Stimulated activated CD8-positive, alpha-beta memory T cell treated with anti-CD3 and anti-CD28 coated beads, Interleukin-4, amount 100 ng/mL, for 24 hours (primary cell): ENCODE measurements around the gene CCT5.
"Not testable (repeated sequence)": the region's sequence is repeated elsewhere in the genome, so short reads cannot be mapped to it uniquely, and the experiment has no call there.

Source experiments
- DNase-seq: peaks from one replicate; pipeline ENCODE4 v3.0.0-alpha.2; 2020; ENCODE audit warnings: low read depth

CCT5 gene

DNA sequence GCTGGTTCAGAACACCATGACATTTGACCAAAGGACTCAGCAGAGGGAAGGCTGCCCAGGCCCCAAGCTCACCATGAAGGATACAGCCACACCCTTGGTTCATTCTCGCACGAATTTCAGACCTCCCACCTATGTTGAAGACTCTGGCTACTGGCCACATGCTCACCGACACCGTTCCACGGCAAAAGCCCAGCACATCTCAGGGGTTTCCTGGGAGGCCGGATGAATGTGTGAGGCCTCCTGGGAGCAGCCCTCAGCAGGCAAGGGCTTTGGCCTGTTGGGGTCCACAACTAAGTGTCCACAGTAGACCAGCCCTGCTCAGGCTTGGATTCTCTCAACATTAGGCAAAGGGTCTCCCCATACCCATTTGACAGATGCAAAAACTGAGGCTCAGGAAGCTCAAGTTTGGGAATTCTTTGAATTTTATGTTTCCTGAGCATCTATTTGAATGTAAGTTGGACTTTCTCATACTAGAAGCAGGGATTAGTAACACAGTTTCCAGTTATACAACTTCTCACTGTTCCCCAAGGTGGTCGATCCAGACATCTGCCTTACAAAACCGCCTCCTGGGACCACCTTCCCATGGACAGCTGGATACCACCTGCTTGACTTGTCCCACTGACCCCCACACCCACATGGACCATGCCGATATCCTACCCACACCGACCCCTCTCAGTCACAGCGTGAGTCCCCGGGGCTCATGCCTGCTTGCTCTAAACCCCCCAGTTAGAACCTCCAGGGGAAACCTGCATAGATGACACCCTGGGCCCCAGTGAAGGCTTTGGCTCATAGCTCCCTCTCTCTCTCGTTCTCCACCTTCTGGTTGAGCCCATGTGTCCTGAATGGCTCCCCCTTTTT is 27.9 kb downstream of the CCT5 start:
- no peak for DNase-seq

DNA sequence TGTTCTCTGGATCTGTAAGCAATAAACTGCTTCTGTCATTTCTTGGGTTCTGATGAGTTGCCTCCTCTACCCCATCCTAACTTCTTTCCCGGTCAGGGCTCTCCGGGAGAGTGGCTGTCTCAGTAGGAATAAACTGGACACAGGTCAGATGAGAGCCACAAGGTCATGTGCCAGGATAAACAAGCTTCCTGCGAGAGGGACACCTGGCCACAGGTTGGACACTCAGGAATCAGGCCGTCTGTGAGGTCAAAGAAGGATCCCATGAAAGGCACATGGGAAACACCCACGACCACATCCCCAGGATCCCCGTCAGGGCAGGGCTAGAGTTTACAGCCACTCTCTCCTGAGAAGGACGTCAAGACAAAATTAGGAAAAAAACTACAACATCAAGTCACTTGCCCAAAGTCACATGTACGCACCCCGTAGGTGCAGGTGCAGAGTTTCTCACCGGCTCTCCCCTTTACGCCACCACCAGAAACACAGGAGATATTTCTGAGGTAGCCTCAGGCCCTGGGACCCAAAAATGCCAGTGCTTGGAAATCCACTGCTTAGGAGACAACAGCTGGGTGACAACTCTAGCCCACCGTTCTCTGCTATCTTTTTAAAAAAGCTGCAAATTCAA is 28.7 kb downstream of the CCT5 start:
- no peak for DNase-seq

DNA sequence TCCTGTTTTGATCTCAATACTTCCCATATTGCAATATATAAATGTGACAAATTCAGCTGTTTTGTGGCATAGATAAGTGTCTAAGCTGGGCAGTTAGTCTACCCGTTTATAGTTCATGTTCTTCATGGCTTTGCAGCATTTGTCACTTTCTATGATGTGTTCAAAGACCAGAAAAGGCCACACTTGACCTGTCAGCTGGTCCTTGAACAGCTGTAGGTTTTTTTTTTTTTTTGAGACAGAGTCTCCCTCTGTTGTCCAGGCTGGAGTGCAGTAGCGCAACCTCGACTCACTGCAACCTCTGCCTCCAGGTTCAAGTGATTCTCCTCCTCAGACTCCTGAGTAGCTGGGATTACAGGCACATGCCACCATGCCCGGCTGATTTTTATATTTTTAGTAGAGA is 29.2 kb downstream of the CCT5 start:
- DNase-seq: no peak

DNA sequence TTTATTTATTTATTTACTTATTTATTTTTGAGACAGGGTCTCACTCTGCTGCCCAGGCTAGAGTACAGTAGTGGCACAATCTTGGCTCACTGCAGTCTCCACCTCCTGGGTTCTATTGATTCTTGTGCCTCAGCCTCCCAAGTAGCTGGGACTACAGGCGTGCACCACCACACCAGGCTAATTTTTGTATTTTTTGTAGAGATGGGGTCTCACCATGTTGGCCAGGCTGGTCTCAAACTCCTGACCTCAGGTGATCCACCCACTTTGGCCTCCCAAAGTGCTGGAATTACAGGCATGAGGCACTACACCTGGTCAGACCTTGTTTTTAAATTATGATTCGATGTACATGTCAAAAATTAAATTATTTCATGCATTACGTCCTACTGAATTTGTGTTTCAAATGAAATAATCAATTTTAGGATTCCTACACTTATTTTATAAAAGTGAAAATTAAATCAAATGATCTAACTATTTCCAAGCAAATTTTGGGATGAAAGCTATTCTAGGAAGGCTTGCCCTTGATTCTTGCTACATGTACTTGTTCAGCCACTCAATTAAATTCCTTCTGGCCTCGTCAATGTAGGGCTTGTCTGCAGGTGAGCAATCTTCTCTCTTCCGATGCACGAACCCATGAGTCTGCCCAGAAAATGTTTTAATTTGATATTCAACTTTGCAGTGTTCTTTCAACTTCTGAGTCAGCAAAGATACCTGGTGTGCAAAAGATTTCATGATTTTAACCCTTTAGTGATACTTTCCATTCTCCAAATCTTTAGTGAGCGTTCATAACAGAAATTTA is 30.0 kb downstream of the CCT5 start:
- DNase-seq: no peak

DNA sequence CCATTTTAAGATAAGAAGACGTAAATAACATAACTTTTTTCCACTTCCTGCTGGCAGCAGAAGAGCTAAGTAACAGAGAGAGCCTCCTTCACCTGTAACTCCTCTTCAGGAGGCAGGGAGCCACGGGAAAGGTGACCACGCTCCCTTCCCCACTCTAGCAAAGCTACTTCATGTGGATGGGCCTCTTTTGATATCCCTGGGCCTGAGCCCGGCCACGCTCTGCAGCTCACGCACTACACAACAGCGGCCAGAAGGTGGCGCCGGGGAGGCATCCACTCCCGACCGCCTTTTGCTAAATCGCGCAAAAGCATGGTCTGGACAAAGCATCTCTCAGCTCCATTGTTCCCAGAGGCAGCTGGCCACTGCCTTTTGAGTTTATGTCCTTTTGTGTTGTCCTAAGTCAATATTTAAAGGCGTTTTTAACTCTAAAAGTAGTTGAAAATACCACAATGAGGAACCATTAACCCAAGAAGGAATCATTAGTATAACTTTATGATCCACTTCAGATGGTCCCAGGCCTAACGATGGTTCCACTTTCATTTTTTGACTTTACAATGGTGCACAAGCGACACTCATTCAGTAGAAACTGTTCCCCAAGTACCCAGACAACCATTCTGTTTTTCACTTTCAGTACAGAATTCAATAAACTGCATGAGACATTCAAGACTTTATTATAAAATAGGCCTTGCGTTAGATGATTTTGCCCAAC is 34.0 kb downstream of the CCT5 start:
- peak; percentile 65 for DNase-seq

DNA sequence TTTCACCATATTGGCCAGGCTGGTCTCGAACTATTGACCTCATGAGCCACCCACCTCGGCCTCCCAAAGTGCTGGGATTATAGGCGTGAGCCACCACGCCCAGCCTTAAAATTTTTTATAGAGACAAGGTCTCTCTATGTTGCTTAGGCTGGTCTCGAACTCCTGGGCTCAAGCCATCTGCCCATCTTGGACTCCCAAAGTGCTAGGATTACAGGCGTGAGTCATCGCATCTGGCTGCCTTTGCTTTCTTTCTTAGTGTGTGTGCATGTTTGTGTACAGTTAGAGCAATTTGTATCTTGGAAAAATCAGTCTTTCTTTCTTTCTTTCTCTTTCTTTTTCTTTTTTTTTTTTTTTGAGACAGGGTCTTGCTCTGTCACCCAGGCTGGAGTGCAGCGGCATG is 35.3 kb downstream of the CCT5 start:
- DNase-seq: not testable (repeated sequence)

DNA sequence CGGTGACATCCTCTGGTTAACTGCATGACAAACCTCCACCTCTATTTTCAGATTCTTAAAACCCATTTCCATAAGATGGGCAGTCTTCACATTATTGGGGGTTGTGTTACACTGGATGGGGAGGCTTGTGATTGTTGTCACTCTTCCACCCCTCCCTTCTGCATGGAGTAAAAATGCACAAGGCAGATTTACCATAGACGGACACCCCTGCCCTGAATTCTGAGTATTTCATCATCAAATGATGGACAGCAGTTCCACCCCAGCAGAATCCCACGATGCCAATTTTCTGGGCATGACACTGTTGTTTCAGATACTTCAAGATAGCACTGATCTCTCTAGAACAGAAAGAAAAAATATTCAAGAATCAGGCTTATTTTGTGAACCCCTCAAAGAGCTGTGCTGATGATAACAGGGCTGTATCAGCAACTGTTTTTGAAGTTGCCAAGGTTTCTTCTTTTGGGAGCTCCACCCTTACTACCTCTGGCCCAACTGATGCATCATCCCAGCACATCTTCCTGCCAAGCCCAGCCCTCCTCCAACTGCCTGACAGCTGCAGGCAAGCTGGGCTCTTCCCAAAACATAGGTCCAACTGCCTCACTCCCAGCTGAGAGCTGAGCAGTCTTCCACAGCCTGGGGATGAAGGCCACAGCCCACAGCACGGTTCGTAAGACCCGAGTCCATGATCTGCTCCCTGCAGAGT is 36.2 kb downstream of the CCT5 start:
- no peak for DNase-seq

DNA sequence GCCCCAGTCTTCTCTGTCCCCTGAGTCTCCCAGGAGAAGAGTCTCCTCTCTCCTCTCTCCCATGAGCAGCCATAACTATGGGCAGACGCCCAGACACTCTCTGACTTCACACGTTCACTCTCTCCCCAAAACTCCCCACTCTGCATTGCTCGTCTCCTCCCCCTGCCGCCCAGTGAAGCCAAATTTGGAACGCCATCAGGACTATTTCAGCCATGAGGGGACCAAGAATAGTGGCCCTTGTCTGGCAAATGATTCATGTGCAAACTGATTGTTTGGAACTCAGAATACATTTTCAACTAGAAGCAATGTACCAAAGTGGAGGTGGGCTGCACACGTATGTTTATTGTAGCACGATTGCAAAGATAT is 36.8 kb downstream of the CCT5 start:
- DNase-seq: no peak

DNA sequence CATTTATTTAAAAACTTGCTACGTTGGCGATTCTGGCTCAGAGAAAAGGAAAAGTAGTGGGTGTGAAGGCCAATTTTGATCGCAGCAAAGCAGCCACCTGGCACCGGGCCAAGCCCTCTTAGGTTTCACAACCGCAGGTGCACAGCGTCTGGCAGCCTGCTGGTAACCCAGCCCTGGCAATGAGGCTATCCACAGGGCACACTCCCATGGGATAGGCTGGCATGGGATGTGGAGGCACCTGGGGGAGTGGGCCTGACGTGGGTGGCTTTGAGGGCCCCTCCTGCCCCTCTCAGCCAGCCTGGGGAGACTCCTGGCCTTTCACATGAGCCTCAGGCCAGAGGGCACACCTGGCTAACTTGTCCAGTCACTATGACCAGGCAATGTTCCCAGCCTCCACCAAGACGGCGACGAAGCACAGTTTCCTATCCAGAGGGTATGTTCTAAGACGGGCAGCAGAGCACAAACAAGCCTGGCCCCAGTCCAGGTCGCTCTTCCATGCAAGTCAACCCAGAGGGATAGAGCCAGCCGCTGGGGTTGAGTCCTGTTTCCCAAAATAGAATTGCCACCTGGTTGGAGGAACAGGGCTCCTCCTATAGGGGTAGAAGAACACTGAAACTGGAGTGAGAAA is 38.6 kb downstream of the CCT5 start:
- no peak for DNase-seq

DNA sequence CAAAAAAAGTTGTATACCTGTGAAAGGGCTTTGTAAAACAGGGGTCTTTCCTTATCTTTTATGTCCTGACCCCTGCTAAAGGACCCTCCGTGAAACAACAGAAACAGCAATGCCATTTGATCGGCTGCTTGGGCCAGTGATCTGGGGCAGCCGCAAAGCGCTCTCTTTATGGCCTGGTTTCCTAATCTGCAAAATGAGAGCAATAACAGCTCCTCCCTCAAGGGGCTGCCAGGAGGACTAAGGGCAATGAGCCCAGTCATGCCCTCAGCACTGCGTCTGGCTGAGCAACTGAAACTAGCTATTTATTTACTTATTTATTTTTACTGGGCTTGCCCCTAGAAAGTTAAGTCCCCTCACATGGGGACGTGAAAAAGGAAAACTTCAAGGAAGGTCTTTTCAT is 39.3 kb downstream of the CCT5 start:
- DNase-seq: no peak

DNA sequence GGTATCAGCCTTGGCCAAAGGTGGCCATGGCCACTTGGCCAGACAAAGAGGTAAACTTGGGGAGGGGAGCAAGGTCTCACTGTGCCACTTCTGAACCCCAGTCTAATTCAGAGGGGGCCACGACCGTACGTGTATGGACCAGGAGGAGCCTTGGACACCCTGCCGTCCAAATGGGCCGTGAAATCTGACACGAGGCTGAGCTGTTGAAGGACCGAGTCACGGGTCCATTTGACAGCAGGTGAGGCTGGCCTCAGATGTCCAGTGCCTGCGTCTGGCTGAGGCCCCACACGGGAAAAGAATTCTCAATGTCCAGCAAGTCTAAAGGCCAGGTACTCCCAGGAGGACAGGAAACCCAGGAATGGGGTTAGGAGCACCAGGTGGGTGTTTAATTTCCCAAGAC is 39.9 kb downstream of the CCT5 start:
- DNase-seq: no peak

DNA sequence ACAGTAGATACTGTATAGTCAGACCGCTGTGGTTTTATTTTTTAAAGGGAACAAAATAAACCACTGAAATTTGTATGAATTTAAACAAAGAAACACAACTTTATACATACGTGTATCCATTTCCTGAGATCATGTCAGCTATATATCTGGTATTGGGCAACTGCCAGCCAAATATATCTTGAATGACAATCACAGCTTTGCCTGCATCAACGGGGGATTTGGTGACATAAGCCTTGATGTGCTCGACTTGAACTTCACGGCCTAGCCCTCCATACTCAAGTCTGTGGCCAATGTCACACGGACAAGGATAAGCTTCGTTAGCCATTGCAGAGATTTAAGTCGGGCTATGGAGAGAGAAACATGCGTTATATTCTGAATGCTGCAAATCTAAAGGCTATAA is 40.4 kb downstream of the CCT5 start:
- DNase-seq: no peak

DNA sequence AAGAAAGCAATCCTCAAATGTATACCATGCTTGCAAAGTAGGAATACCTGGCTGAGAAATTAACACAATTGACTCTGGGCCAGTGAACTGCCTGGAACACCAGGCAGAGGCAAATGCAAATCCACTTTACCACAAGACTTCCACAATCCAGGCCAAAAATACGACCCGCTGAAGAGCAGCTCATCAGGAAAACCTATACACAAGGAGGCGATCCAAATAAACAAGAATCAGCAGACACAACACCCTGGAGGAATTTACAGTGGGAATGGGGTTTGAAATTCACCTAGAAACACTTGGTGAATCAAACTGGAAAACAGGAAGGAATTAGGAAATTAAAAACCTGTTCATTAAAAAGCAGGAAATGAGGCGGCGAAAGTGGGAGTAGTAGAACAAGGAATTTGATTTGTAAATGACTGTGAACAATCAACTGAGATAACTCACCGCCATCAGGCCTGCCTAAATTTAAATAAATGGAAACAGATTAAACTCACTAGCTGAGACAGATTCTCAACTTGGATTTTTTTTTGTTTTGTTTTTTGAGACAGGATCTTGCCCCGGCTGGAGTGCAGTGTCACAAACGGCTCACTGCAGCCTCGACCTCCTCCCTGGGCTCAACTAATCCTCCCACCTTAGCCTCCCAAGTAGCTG is 41.7 kb downstream of the CCT5 start:
- no peak for DNase-seq

DNA sequence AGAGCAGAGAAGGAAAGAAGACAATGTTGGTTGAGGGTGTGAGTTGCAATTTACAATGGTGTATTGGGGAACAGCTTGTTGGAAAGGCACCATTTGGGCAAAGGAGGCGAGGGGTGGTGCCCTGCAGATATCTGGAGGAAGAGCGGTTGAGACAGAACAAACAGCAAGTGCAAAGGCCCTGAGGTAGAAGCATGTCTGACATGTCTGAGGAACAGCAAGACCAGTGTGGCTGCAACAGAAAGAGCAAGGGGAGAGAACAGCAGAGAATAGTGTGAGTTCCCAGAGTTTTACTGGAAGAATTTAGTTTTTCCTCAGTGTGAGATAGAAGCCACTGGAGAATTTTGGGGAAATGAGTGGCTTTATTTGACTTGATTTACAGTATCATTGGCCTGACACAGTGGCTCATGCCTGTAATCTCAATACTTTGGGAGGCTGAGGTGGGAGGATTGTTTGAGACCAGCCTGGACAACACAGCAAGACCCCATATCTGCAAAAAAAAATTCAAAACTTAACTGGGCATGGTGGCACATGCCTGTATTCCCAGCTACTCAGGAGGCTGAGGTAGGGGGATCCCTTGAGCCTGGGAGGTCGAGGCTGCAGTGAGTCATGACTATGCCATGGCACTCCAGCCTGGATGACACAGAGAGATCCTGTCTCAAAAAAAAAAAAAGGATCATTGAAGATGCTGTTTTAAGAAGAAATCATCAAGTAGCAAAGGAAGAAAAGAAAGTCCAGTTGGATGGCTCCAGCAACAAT is 44.0 kb downstream of the CCT5 start:
- DNase-seq: no peak

DNA sequence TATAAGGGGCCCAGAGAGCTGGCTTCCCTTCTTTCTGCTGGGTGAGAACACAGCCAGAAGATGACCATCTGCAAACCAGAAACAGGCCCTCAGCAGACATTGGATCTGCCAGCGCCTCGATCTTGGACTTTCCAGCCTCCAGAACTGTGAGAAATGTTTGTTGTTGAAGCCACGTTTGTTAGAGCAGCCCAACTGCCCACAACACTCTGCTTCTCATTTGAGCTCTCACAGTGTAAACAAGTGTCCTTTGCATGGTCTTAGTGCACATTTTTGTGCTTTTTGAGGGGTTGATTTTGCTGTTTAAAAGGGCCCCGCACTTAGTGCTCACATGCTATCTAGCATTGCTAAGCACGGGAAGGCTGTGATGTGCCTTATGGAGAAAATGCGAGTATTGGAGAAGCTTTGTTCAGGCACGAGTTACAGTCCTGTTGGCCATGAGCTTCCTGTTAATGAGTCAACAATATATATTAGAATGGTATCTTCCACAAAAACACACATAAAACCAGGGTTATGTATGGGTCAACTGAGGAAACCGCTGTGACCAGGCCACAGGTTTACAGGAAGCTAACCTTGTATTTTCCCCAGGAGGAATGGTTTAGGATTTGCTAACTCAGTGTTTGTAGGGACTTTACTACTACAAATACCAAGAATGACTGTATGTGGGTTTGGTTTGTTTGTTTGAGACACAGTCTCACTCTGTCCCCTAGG is 45.7 kb downstream of the CCT5 start:
- DNase-seq: no peak

DNA sequence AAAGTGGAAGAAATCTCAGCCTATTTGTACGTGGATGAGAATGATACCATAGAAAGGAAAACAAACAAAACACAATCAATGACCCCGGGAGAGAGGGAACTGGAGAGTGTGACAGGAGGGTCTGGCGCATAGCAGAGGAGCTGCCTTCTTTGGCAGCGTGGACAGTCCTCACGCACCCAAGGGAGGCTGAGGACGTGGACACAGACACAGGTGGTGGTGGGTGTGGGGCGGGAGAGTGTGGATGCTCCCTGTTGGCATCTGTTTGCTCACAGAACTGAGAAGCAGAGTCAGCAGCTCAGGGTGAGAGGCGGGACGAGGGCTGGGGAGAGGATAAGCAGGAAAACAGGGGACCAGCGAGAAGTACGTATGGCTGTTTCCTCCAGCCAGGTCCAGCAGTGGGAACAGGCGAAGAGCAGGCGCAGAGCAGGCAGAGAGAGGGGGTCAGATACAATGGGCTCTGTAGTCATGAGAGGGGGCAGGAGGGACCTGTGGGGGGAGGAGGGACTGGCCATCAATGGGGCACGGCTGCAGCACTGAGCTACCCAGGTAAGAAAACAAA is 47.6 kb downstream of the CCT5 start:
- no peak for DNase-seq

DNA sequence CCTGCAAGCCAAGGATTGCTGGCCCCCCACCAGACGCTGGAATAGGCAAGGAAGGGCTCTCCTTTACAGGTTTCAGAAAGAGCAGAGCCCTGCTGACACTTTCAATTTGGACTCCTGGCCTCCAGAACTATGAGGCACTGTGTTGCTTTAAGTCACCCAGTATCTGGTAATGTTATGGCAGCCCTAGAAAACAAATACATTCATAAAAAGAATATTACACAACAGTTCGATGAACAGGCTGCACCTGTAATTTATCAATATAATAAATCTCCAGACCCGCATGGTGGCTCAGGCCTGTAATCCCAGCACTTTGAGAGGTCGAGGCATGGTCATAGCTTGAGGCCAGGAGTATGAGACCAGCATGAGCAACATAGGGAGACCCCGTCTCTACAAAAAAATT is 50.2 kb downstream of the CCT5 start:
- no peak for DNase-seq

DNA sequence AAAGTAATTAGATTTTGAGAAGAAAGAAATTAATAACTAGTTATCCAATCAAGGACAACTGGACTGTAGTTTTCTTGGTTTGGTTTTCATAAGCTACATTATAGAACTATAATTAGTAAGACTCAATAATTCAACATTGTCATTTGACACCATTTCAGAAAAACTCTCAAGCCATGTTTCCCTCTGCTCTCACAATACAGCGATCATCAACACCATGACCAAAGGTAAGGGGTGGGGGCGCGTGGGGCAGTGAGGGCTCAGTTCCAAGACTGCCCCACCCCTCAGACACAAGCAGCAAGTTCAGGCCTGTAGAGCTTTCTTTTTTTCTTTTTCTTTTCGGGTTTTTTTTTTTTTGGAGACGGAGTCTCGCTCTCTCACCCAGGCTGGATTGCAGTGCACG is 51.2 kb downstream of the CCT5 start:
- DNase-seq: no peak
